ENCODE measurements around the gene TIMM17B. TPM values are rescaled to one million over a fixed set of nuclear protein-coding genes. Genes with fewer than 3 reads are reported as not detected.

Gene TIMM17B
- total RNA-seq, 2 experiments from 2014 or later = 40.0 to 40.3 TPM

DNA sequence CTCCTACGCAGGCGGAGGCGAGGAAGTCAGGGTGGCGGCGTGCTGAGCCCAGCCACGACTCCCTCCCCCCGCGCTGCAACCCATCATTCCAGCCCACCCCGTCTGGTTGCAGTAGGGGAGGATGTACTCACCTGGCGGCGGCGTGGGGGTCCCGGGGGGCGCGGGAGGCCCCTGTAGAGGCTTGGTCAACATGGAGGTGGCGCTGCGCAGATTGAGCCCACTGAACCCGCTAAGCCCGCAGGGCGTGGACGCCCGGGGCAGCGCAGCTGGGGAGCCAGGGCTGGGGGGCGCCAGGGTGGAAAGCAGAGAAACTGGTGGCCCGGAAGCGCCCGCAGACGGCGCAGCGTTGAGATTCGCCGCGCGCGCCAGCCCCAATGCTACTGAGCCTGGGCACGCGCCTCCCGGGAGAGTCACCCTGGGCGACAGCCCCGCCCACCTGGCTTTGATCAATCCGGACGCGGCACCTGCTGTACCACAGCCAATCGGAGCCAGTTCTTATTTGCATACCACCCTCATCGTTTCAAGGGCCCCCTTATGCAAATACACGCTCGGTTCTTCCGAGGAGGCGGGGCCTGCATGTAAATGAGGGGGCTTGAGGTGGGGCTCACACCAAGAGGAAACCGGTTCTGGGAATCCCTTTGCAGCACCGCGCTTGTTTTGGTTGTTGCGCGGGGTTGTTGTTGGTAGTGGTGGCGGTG lies 21.2 kb upstream of the TIMM17B start, which contains the start of gene PIM2:
Gene PIM2 (minus strand): TSS at position 382 of the 698 bp plus-strand sequence. CDS start 190 bp downstream, at position 192.
- Histone ChIP-seq H3K4me3 (ENCODE audit: low read length) (peak within 1 kb of the TSS; percentile 89), H3K9me3 (ENCODE audit: control insufficient read depth in 1 of 2, insufficient read depth in 1 of 2, low read length in 2 of 2) (no peaks in the 10 kb centered on the region), H3K4me1 (ENCODE audit: insufficient read depth, low read length) (peaks cover 69% of the 10 kb centered on the region), H3K27me3 (ENCODE audit: control insufficient read depth in 1 of 2, insufficient read depth in 2 of 2, low read length in 2 of 2) (no peaks in the 10 kb centered on the region), H3K27ac (ENCODE audit: low read depth in 1 of 2, low read length in 2 of 2) (peak within 1 kb of the TSS; percentile 71 to 94), H3K36me3 (ENCODE audit: insufficient read depth, low read length) (peaks cover 56% of the 10 kb centered on the region)
- Mint-ChIP-seq H3K27me3 (no peaks in the 10 kb centered on the region), H3K27ac (peak within 1 kb of the TSS; percentile 95), H3K4me3 (peak within 1 kb of the TSS; percentile 98), H3K9me3 (no peaks in the 10 kb centered on the region), H3K36me3 (ENCODE audit: low read depth) (peaks cover 78% of the 10 kb centered on the region), H3K4me1 (ENCODE audit: low read depth) (peaks cover 50% of the 10 kb centered on the region)
- DNase-seq (peak; percentile 83 to 97 (median 91)), ATAC-seq (ENCODE audit: poor library complexity) (peak; percentile 71)
- CTCF ChIA-PET = interaction anchor here (2.6 to 4.0 kb wide), 3 partner anchors 18 to 27 kb away, joined by 8 to 15 read pairs (median 10); no protein-coding TSS in a partner anchor
- POLR2A ChIA-PET = interaction anchor here (1.0 to 11.7 kb wide), 11 partner anchors 9 to 345 kb away, joined by 3 to 335 read pairs (median 7); partner anchors contain the start of genes HDAC6, OTUD5, PQBP1 and RBM3
- TF ChIP-seq, protein P1, sequence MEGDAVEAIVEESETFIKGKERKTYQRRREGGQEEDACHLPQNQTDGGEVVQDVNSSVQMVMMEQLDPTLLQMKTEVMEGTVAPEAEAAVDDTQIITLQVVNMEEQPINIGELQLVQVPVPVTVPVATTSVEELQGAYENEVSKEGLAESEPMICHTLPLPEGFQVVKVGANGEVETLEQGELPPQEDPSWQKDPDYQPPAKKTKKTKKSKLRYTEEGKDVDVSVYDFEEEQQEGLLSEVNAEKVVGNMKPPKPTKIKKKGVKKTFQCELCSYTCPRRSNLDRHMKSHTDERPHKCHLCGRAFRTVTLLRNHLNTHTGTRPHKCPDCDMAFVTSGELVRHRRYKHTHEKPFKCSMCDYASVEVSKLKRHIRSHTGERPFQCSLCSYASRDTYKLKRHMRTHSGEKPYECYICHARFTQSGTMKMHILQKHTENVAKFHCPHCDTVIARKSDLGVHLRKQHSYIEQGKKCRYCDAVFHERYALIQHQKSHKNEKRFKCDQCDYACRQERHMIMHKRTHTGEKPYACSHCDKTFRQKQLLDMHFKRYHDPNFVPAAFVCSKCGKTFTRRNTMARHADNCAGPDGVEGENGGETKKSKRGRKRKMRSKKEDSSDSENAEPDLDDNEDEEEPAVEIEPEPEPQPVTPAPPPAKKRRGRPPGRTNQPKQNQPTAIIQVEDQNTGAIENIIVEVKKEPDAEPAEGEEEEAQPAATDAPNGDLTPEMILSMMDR (IDR thresholded peaks at IDR 0.05) = no peak
- intact Hi-C loops (cut with DNase I, micrococcal nuclease) = loop anchor here (5.0 to 10.0 kb wide), 4 partner anchors 39 to 1264 kb away; partner anchors contain the start of genes ELK1 (in 1 of the 2), OTUD5 (in 1 of the 2) and UXT (in 1 of the 2)

- Histone ChIP-seq H3K4me3 (ENCODE audit: low read length) (peak overlapping the region; percentile 89), H3K27me3 (ENCODE audit: control insufficient read depth in 1 of 2, insufficient read depth in 2 of 2, low read length in 2 of 2) (no peaks in the 10 kb centered on the region), H3K9me3 (ENCODE audit: control insufficient read depth in 1 of 2, insufficient read depth in 1 of 2, low read length in 2 of 2) (no peaks in the 10 kb centered on the region), H3K27ac (ENCODE audit: low read depth in 1 of 2, low read length in 2 of 2) (peak overlapping the region; percentile 60 to 80), H3K36me3 (ENCODE audit: insufficient read depth, low read length) (peaks cover 56% of the 10 kb centered on the region), H3K4me1 (ENCODE audit: insufficient read depth, low read length) (peaks cover 69% of the 10 kb centered on the region)
- intact Hi-C loops (cut with DNase I, micrococcal nuclease) = loop anchor here (5.0 to 10.0 kb wide), 4 partner anchors 39 to 1263 kb away; partner anchors contain the start of genes ELK1 (in 1 of the 2), OTUD5 (in 1 of the 2) and UXT (in 1 of the 2)
- no peaks in the 10 kb centered on the region for H3K9me3 Mint-ChIP-seq
- H3K27ac Mint-ChIP-seq = peak overlapping the region; percentile 95
- peaks cover 54% of the 10 kb centered on the region for H3K4me1 Mint-ChIP-seq (ENCODE audit: low read depth)
- ATAC-seq (ENCODE audit: poor library complexity) (no peak), DNase-seq (no peak)
- H3K36me3 Mint-ChIP-seq (ENCODE audit: low read depth) = peaks cover 81% of the 10 kb centered on the region
- CTCF ChIA-PET = interaction anchor here (2.7 to 4.0 kb wide), 2 partner anchors 19 to 26 kb away, joined by 8 to 15 read pairs; no protein-coding TSS in a partner anchor
- TF ChIP-seq, protein P1 (IDR thresholded peaks at IDR 0.05) = no peak
- H3K4me3 Mint-ChIP-seq = peak overlapping the region; percentile 98
- POLR2A ChIA-PET = interaction anchor here (1.5 to 11.7 kb wide), 3 partner anchors 22 to 40 kb away, joined by 7 to 335 read pairs (median 22); partner anchors contain the start of gene OTUD5
- H3K27me3 Mint-ChIP-seq = no peaks in the 10 kb centered on the region
Measured at GRCh38 chrX:48918301-48918642, 20.7 kb upstream of the TIMM17B start.

- no peaks in the 10 kb centered on the region for H3K27me3 Mint-ChIP-seq
- POLR2A ChIA-PET = interaction anchor here (0.6 to 11.7 kb wide), 4 partner anchors 19 to 40 kb away, joined by 4 to 335 read pairs (median 13); partner anchors contain the start of genes OTUD5, PQBP1 and TIMM17B
- peak overlapping the region; percentile 95 for H3K27ac Mint-ChIP-seq
- H3K4me3 ChIP-seq (ENCODE audit: low read length) = peak overlapping the region; percentile 89
- peaks cover 83% of the 10 kb centered on the region for H3K36me3 Mint-ChIP-seq (ENCODE audit: low read depth)
- intact Hi-C loops (cut with DNase I, micrococcal nuclease) = loop anchor here (1.0 to 10.0 kb wide), 9 partner anchors 19 to 1263 kb away; partner anchors contain the start of genes ELK1 (in 1 of the 2), OTUD5 (in 1 of the 2) and UXT (in 1 of the 2)
- CTCF ChIA-PET = interaction anchor here (0.7 to 4.0 kb wide), 6 partner anchors 19 to 269 kb away, joined by 3 to 15 read pairs (median 4); partner anchors contain the start of gene PQBP1
- peaks cover 55% of the 10 kb centered on the region for H3K36me3 ChIP-seq (ENCODE audit: insufficient read depth, low read length)
- peak; percentile 33 for ATAC-seq (ENCODE audit: poor library complexity)
- no peaks in the 10 kb centered on the region for H3K27me3 ChIP-seq (ENCODE audit: control insufficient read depth in 1 of 2, insufficient read depth in 2 of 2, low read length in 2 of 2)
- DNase-seq = peak; percentile 79 to 94 (median 86)
- H3K9me3 ChIP-seq (ENCODE audit: control insufficient read depth in 1 of 2, insufficient read depth in 1 of 2, low read length in 2 of 2) = no peaks in the 10 kb centered on the region
- TF ChIP-seq, protein P1 (IDR thresholded peaks at IDR 0.05) = peak; percentile 79
- H3K4me1 ChIP-seq (ENCODE audit: insufficient read depth, low read length) = peaks cover 69% of the 10 kb centered on the region
- H3K4me3 Mint-ChIP-seq = peak overlapping the region; percentile 98
- H3K9me3 Mint-ChIP-seq = no peaks in the 10 kb centered on the region
- H3K4me1 Mint-ChIP-seq (ENCODE audit: low read depth) = peaks cover 56% of the 10 kb centered on the region
- H3K27ac ChIP-seq (ENCODE audit: low read depth in 1 of 2, low read length in 2 of 2) = peak overlapping the region; percentile 61 to 80
Measured at GRCh38 chrX:48917139-48918001, 19.8 kb upstream of the TIMM17B start.
